ENCODE data around the gene RPS6KA4.

DNA sequence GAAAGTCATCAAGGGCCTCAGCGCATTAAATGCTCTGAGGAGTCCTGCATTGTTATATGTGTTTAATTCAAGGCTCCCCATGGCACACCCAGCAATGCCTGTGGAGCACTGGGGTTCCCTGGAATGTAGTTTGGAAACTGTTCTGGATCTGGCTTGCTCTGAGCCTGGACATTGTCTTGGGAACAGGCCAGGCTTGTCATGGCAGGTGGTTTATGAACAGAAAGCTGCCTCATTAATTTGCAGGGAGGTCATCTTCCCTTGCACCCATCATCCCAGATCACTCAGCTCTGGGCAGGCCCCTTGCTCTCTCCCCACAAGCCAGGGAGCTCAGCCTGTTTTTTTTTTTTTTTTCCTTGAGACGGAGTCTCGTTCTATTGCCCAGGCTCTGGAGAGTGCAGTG is 32.9 kb downstream of the RPS6KA4 start:
- TF ChIP-seq, protein P1, sequence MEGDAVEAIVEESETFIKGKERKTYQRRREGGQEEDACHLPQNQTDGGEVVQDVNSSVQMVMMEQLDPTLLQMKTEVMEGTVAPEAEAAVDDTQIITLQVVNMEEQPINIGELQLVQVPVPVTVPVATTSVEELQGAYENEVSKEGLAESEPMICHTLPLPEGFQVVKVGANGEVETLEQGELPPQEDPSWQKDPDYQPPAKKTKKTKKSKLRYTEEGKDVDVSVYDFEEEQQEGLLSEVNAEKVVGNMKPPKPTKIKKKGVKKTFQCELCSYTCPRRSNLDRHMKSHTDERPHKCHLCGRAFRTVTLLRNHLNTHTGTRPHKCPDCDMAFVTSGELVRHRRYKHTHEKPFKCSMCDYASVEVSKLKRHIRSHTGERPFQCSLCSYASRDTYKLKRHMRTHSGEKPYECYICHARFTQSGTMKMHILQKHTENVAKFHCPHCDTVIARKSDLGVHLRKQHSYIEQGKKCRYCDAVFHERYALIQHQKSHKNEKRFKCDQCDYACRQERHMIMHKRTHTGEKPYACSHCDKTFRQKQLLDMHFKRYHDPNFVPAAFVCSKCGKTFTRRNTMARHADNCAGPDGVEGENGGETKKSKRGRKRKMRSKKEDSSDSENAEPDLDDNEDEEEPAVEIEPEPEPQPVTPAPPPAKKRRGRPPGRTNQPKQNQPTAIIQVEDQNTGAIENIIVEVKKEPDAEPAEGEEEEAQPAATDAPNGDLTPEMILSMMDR (IDR thresholded peaks at IDR 0.05; ENCODE audit: borderline replicate concordance, extremely low read depth, low read length, poor library complexity, severe bottlenecking): no peak
- TF ChIP-seq EZH2 (IDR thresholded peaks at IDR 0.05; ENCODE audit: borderline replicate concordance, low read depth, low read length, severe bottlenecking): no peak
